ENCODE data around the gene CFAP97D1.

Gene CFAP97D1

DNA sequence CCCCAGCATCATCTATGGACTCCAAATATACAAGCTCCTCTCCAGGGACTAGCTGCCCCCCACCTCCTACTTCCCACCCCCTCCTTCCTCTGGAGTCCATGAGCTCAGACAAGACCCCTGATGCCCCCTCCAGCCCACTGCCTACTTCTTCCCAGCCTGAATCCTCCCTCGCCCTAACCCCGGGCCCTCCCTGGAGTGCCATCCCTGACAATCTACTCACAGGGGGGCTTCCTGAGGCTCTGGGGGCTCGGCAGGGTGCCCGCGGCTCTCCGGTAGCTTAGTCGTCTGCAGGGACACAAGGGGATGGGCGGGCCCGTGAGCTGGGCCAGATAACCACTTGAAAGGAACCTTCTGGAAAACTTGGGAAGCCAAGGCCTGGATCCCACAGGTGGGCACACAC is 37.6 kb downstream of the CFAP97D1 start:
- Histone ChIP-seq H3K9me3 (ENCODE audit: control insufficient read depth, low read depth, low read length) (no peaks in the 10 kb centered on the region), H3K9ac (ENCODE audit: low read length) (no peak overlapping the region), H3K27me3 (ENCODE audit: control insufficient read depth, insufficient read depth, low read length) (no peaks in the 10 kb centered on the region), H3K36me3 (ENCODE audit: control insufficient read depth, low read depth, low read length) (no peaks in the 10 kb centered on the region), H3K4me3 (ENCODE audit: low read length) (no peak overlapping the region), H3K4me1 (ENCODE audit: control insufficient read depth, low read depth, low read length) (no peaks in the 10 kb centered on the region), H3K27ac (ENCODE audit: low read length) (no peak overlapping the region)

DNA sequence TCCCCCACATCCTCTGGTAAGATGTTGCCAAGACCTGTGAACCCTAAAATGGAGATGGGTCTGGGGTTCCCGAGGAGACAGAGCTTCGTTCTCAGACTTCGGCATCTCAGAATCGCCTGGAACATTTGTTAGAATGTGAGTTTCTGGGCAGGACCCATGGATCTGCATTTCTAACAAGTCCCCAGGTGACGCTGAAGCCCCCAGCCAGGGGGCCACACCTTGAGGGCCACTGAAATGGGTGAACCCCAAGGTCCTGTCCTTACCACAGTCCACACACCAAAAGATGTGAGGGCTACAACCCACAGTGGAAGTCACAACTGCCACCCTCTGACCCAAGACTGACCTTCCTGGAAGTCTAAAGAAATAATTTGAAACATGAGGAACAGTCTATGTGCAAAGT is 38.7 kb downstream of the CFAP97D1 start:
- no peaks in the 10 kb centered on the region for H3K27me3 ChIP-seq (ENCODE audit: control insufficient read depth, insufficient read depth, low read length)
- no peaks in the 10 kb centered on the region for H3K36me3 ChIP-seq (ENCODE audit: control insufficient read depth, low read depth, low read length)
- H3K4me3 ChIP-seq (ENCODE audit: low read length) = no peak overlapping the region
- H3K4me1 ChIP-seq (ENCODE audit: control insufficient read depth, low read depth, low read length) = no peaks in the 10 kb centered on the region
- no peaks in the 10 kb centered on the region for H3K9me3 ChIP-seq (ENCODE audit: control insufficient read depth, low read depth, low read length)
- H3K9ac ChIP-seq (ENCODE audit: low read length) = no peak overlapping the region
- no peak overlapping the region for H3K27ac ChIP-seq (ENCODE audit: low read length)

DNA sequence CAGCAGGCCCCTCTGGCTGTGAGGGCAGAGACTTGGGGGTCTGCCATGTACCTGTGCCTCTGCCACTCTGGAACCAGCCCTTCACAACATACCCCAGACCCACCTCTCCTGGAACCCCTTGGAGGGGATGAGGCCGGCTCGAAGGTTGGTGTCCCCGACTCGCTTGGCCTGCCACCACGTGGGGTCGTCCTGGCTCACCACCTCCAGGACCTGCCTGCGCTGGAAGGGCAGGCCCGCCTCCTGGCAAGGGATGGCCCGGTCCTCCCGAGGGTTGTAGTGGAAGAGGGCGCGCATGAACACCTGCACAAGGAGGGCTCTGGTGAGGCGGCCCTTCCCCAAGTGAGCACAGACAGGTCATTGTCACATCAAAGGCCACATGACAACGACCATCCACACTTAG is 40.5 kb downstream of the CFAP97D1 start:
- Histone ChIP-seq H3K4me1 (ENCODE audit: control insufficient read depth, low read depth, low read length) (no peaks in the 10 kb centered on the region), H3K27ac (ENCODE audit: low read length) (no peak overlapping the region), H3K27me3 (ENCODE audit: control insufficient read depth, insufficient read depth, low read length) (no peaks in the 10 kb centered on the region), H3K36me3 (ENCODE audit: control insufficient read depth, low read depth, low read length) (no peaks in the 10 kb centered on the region), H3K9me3 (ENCODE audit: control insufficient read depth, low read depth, low read length) (no peaks in the 10 kb centered on the region), H3K4me3 (ENCODE audit: low read length) (no peak overlapping the region), H3K9ac (ENCODE audit: low read length) (no peak overlapping the region)

DNA sequence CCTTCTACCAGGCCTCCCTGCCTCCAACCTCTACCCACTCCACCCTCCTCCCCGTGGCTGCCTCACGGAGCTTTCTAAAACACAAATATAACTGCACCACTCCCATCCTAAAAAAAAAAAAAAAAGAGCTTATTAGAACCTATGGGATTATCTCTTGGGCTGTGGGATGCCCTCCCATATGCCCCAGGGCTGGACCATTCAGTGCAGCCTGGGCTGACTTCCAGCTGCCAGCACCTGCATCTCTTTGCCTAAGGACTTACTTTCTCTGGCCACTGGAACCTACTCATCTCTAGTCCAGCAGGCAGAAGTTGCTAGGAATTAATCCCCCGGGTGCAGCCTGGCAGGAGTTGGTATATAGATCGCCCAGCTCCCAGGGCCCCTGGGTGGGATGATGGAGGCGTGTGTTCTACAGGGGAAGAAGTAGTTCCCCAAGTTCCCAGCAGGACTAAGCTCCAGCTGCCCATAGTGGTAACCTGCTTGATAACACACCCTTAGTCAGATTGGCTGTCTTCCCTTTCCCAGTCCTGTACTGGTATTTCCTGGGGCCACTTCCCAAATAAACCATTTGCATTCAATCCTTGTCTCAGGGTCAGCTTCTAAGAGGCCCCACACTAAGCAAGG is 42.4 kb downstream of the CFAP97D1 start:
- Histone ChIP-seq H3K27me3 (ENCODE audit: control insufficient read depth, insufficient read depth, low read length) (no peaks in the 10 kb centered on the region), H3K9me3 (ENCODE audit: control insufficient read depth, low read depth, low read length) (no peaks in the 10 kb centered on the region), H3K36me3 (ENCODE audit: control insufficient read depth, low read depth, low read length) (peaks cover 2% of the 10 kb centered on the region), H3K9ac (ENCODE audit: low read length) (no peak overlapping the region), H3K4me3 (ENCODE audit: low read length) (no peak overlapping the region), H3K4me1 (ENCODE audit: control insufficient read depth, low read depth, low read length) (no peaks in the 10 kb centered on the region), H3K27ac (ENCODE audit: low read length) (no peak overlapping the region)

DNA sequence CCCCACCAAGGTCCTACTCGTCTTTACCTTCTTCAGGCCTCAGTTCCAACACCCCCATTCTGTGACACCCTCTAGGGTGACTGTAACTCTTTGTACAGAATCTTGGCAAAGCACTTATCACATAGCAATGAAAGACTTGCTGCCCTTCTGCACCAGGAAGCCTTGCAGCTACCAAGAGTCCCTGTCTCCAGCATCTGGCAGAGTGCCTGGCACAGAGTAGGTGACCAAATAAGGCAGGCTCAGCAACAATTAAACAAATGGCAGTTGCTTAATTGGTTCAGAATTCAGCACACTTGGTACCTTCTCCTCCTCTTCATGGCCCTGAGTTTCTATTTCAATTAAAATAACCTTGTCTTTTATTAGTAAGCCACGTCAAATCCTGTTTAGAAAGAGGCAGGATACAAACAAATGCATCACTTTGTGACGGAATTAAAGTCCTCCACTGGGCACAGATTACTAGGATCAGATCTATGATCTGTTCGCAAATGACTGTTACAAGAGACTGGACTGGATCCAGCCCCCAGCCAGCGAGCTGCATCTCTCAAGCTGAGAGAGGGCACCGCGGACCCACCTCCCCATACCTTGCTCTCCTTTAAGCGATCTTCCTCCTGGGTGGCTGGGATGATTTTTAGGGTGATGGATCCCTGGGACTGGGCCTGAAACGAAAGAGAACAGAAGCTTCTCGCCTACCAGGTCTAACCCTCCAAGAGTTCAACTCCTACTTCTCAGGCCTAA is 43.3 kb downstream of the CFAP97D1 start:
- no peak overlapping the region for H3K9ac ChIP-seq (ENCODE audit: low read length)
- no peaks in the 10 kb centered on the region for H3K27me3 ChIP-seq (ENCODE audit: control insufficient read depth, insufficient read depth, low read length)
- peaks cover 2% of the 10 kb centered on the region for H3K36me3 ChIP-seq (ENCODE audit: control insufficient read depth, low read depth, low read length)
- H3K27ac ChIP-seq (ENCODE audit: low read length) = no peak overlapping the region
- H3K9me3 ChIP-seq (ENCODE audit: control insufficient read depth, low read depth, low read length) = no peaks in the 10 kb centered on the region
- H3K4me1 ChIP-seq (ENCODE audit: control insufficient read depth, low read depth, low read length) = no peaks in the 10 kb centered on the region
- no peak overlapping the region for H3K4me3 ChIP-seq (ENCODE audit: low read length)

DNA sequence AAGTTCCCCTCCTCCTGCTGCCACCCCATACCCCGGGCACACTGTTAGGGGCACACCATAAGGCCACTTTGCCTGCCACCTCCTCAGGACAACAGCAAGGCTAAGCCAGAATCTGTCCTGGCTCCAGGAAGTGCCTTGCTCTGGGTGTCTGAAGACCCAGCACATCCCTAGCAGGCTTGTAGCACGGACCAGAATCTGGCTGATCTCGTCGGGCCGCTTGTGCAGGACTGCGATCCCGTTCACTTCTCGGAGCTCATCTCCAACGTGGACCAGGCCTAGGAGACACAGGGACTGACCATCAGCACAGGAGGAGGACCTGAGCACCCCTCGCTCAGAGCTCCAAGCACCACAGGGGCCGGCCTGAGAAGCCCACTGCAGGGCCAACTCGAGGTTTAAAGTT is 45.3 kb downstream of the CFAP97D1 start:
- Histone ChIP-seq H3K4me3 (ENCODE audit: low read length) (no peak overlapping the region), H3K9me3 (ENCODE audit: control insufficient read depth, low read depth, low read length) (no peaks in the 10 kb centered on the region), H3K9ac (ENCODE audit: low read length) (no peak overlapping the region), H3K27me3 (ENCODE audit: control insufficient read depth, insufficient read depth, low read length) (no peaks in the 10 kb centered on the region), H3K27ac (ENCODE audit: low read length) (no peak overlapping the region), H3K4me1 (ENCODE audit: control insufficient read depth, low read depth, low read length) (no peaks in the 10 kb centered on the region), H3K36me3 (ENCODE audit: control insufficient read depth, low read depth, low read length) (peaks cover 5% of the 10 kb centered on the region)

DNA sequence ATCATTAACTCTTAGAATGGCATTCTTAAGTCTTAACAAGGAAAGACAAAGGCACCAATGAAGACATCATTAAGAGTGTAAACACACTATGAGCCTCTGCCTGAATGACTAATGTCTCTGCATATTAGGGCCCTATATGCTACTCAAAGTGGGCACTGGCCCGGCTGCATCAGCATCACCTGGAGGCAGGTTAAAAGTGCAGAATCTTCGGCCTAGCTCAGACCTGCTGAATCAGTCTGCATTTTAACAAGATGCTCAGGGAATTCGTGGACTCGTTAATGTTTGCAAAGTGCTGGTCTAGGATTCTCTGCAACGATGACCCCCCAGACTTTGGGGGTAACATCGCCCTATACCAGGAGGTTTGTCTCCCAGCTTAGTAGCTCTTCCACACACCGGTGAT is 46.0 kb downstream of the CFAP97D1 start:
- no peak overlapping the region for H3K27ac ChIP-seq (ENCODE audit: low read length)
- no peak overlapping the region for H3K4me3 ChIP-seq (ENCODE audit: low read length)
- no peak overlapping the region for H3K9ac ChIP-seq (ENCODE audit: low read length)
- H3K9me3 ChIP-seq (ENCODE audit: control insufficient read depth, low read depth, low read length) = no peaks in the 10 kb centered on the region
- H3K27me3 ChIP-seq (ENCODE audit: control insufficient read depth, insufficient read depth, low read length) = no peaks in the 10 kb centered on the region
- H3K4me1 ChIP-seq (ENCODE audit: control insufficient read depth, low read depth, low read length) = no peaks in the 10 kb centered on the region
- peaks cover 9% of the 10 kb centered on the region for H3K36me3 ChIP-seq (ENCODE audit: control insufficient read depth, low read depth, low read length)

DNA sequence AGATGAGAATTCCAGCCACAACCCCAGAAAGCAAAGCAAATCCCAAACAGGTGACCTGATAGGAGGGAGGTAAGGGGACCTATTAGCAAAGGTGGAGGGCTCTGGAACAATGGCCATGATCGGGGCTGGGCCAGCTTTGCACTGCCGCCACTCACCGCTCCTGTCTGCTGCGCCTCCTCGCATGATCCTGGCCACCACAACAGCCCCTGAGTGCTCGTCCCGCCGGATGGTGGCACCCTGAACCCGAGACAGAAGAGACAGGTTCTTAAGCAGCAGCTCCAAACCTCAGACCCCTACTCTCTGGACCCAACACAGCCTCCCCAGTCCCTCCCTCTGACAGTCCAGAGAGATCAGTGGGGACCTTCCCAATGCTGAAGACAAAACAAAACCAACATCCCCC is 47.4 kb downstream of the CFAP97D1 start:
- Histone ChIP-seq H3K27me3 (ENCODE audit: control insufficient read depth, insufficient read depth, low read length) (peaks cover 9% of the 10 kb centered on the region), H3K27ac (ENCODE audit: low read length) (no peak overlapping the region), H3K36me3 (ENCODE audit: control insufficient read depth, low read depth, low read length) (peaks cover 11% of the 10 kb centered on the region), H3K9me3 (ENCODE audit: control insufficient read depth, low read depth, low read length) (no peaks in the 10 kb centered on the region), H3K4me3 (ENCODE audit: low read length) (no peak overlapping the region), H3K9ac (ENCODE audit: low read length) (no peak overlapping the region), H3K4me1 (ENCODE audit: control insufficient read depth, low read depth, low read length) (peaks cover 6% of the 10 kb centered on the region)

DNA sequence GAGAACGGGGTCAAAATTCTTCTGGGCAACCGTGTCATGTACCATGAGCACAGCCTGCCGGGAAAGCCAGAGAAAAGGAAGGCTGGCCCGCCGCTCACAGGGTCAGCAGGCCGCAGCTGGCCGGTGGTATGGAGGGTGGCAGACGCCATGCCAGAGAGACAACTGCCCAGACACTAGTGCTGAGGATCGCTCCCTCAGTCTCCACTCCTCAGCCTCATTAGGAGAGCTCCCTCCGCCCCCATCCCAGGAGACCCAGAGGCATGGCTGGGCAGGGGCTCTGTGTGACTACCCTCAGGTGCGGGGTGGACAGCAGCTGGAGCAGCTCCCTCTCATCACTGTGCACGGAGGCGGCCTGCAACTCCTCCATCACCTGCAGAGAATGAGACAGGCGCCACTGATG is 49.5 kb downstream of the CFAP97D1 start:
- Histone ChIP-seq H3K36me3 (ENCODE audit: control insufficient read depth, low read depth, low read length) (peaks cover 11% of the 10 kb centered on the region), H3K4me3 (ENCODE audit: low read length) (no peak overlapping the region), H3K27ac (ENCODE audit: low read length) (no peak overlapping the region), H3K9me3 (ENCODE audit: control insufficient read depth, low read depth, low read length) (no peaks in the 10 kb centered on the region), H3K9ac (ENCODE audit: low read length) (no peak overlapping the region), H3K4me1 (ENCODE audit: control insufficient read depth, low read depth, low read length) (peaks cover 6% of the 10 kb centered on the region), H3K27me3 (ENCODE audit: control insufficient read depth, insufficient read depth, low read length) (peaks cover 24% of the 10 kb centered on the region)

DNA sequence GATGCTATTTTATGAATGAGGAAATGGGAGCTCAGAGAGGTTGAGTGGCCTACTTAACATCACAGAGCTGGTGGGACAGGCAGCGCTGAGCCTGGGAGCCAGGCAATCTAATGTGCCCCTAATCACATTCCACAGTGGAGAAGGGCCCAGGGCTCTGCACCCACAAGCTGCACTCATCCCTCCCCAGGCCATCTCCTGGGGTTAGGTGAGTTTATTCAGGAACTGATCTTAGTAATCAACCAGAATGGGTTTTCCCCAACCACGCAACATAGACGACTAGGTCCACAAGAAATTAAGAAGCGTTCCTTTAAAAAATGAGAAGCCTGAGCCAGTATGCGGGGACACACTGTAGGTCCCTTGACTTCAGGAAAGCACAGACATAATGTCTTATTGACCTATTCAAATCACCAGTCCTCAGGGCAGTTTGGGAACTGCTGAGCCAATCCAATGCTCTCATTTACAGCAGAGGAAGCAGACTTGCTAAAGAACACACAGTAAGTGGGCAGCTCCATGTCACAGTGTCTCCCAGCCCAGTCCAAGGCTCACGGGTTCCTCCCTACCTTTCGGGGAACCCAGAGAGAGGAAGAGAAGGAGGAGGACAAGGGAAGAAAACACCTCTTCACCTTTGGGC is 50.4 kb downstream of the CFAP97D1 start:
- Histone ChIP-seq H3K4me1 (ENCODE audit: control insufficient read depth, low read depth, low read length) (peaks cover 6% of the 10 kb centered on the region), H3K27ac (ENCODE audit: low read length) (no peak overlapping the region), H3K36me3 (ENCODE audit: control insufficient read depth, low read depth, low read length) (peaks cover 11% of the 10 kb centered on the region), H3K27me3 (ENCODE audit: control insufficient read depth, insufficient read depth, low read length) (peaks cover 24% of the 10 kb centered on the region), H3K9me3 (ENCODE audit: control insufficient read depth, low read depth, low read length) (no peaks in the 10 kb centered on the region), H3K4me3 (ENCODE audit: low read length) (no peak overlapping the region), H3K9ac (ENCODE audit: low read length) (no peak overlapping the region)

DNA sequence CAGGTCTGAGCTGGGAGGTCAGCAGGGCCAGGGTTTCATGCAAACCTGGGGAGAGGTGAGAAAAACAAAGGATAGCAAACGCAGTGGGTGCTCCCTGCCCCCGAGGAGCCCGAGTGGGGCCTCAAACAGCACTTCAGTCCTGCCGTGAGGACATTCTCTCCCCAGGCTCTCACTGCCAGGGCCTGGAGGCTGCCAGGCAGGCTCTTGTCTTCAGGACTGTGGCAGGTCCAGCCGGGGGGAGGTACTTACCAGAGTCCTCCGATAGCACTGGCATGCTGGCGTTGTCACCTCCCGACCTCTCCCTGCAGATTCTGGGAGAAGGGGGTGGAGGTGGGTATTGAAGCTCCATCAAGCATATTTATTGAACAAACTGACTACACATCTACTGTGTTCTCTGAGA is 51.4 kb downstream of the CFAP97D1 start:
- peaks cover 9% of the 10 kb centered on the region for H3K36me3 ChIP-seq (ENCODE audit: control insufficient read depth, low read depth, low read length)
- H3K9me3 ChIP-seq (ENCODE audit: control insufficient read depth, low read depth, low read length) = no peaks in the 10 kb centered on the region
- no peak overlapping the region for H3K9ac ChIP-seq (ENCODE audit: low read length)
- H3K27me3 ChIP-seq (ENCODE audit: control insufficient read depth, insufficient read depth, low read length) = peaks cover 24% of the 10 kb centered on the region
- no peak overlapping the region for H3K4me3 ChIP-seq (ENCODE audit: low read length)
- no peak overlapping the region for H3K27ac ChIP-seq (ENCODE audit: low read length)
- H3K4me1 ChIP-seq (ENCODE audit: control insufficient read depth, low read depth, low read length) = peaks cover 6% of the 10 kb centered on the region
